Uterus (tissue), 4 donors: ENCODE measurements around the gene ZSCAN25. TPM values are rescaled to one million over a fixed set of nuclear protein-coding genes. Genes with fewer than 3 reads are reported as not detected.

Experiments used
- DNase-seq, 2 donors: peaks; one replicate each; pipeline ENCODE4 v3.0.0-alpha.2; 2019 to 2020
- H3K27ac ChIP-seq, 2 donors: fragments of 200-600 bp; sonication (generic); 1 replicate in 1 of 2; 2 replicates in 1 of 2; pipeline ENCODE4 v1.5.1; 2016 to 2018
- H3K27me3 ChIP-seq, 2 donors: fragments of 200-600 bp; sonication (generic); one replicate each; pipeline ENCODE4 v1.5.1; 2018 to 2019; ENCODE audit warnings: control low read depth in 1 of 2
- H3K36me3 ChIP-seq, 2 donors: fragments of 200-600 bp; sonication (generic); one replicate each; pipeline ENCODE4 v1.5.1; 2019; ENCODE audit warnings: control low read depth in 1 of 2
- H3K4me1 ChIP-seq, 2 donors: fragments of 200-600 bp; sonication (generic); one replicate each; pipeline ENCODE4 v1.5.1; 2018 to 2019; ENCODE audit warnings: control low read depth in 1 of 2
- H3K4me3 ChIP-seq, 2 donors: fragments of 200-600 bp; sonication (generic); 1 replicate in 1 of 2; 2 replicates in 1 of 2; pipeline ENCODE4 v1.5.1; 2018 to 2019; ENCODE audit warnings: mild to moderate bottlenecking in 1 of 2
- H3K9me3 ChIP-seq, 2 donors: fragments of 200-600 bp; sonication (generic); one replicate each; pipeline ENCODE4 v1.5.1; 2019; ENCODE audit warnings: control low read depth in 1 of 2
- CTCF ChIP-seq, 4 experiments: fragments of 200-600 bp in 2 of 4; fragments of 450-650 bp in 2 of 4; sonication (generic) in 2 of 4; IDR thresholded peaks; one replicate each; pipeline ENCODE4 v1.5.1; 2016 to 2019; ENCODE audit warnings: antibody characterized with exemption in 4 of 4, mild to moderate bottlenecking in 2 of 4, moderate library complexity in 1 of 4
- POLR2A ChIP-seq, 2 donors: fragments of 450-650 bp; IDR thresholded peaks; one replicate each; pipeline ENCODE4 v1.6.1; 2016; ENCODE audit warnings: antibody characterized with exemption in 2 of 2, mild to moderate bottlenecking in 1 of 2, moderate library complexity in 1 of 2
- intact Hi-C: fragments of 100-400 bp; cut with DNase I; formaldehyde crosslinking; loops from one replicate; pipeline ENCODE4 v1.15.1; 2023; ENCODE audit warnings: low total_unique reads
- total RNA-seq, 4 donors: library from RNA; depleted of rRNA in 3 of 4; stranded (reverse); fragments of >200 nt in 3 of 4; gene quantifications; one replicate each; pipeline versions ENCODE4 v1.1.0 to v1.2.4, GENCODE V29; 2014 to 2023
- donor health status: DM: yes; HTN: yes; CAD: no.

Gene ZSCAN25
- total RNA-seq, 4 donors from 2014 or later = 6.8 to 26.9 (median 22.8) TPM

- DNase-seq = no peak
- H3K27ac ChIP-seq = no peak overlapping the region
- H3K4me1 ChIP-seq = no peaks in the 10 kb centered on the region
- no peak for TF ChIP-seq CTCF (IDR thresholded peaks at IDR 0.05)
- TF ChIP-seq POLR2A (IDR thresholded peaks at IDR 0.05) = no peak
- H3K36me3 ChIP-seq = no peaks in the 10 kb centered on the region
- H3K9me3 ChIP-seq = no peaks in the 10 kb centered on the region
- no peak overlapping the region for H3K4me3 ChIP-seq
- no peaks in the 10 kb centered on the region for H3K27me3 ChIP-seq
- intact Hi-C loops = no loop called here
Observed at GRCh38 chr7:99672573-99672972, 55.8 kb downstream of the ZSCAN25 start.

- H3K4me3 ChIP-seq = no peak overlapping the region
- TF ChIP-seq POLR2A (IDR thresholded peaks at IDR 0.05) (no peak), CTCF (IDR thresholded peaks at IDR 0.05) (no peak)
- no peak overlapping the region for H3K27ac ChIP-seq
- H3K9me3 ChIP-seq = no peaks in the 10 kb centered on the region
- no peaks in the 10 kb centered on the region for H3K27me3 ChIP-seq
- DNase-seq = no peak
- peaks cover 0 to 6% of the 10 kb centered on the region in 2 donors for H3K4me1 ChIP-seq
- intact Hi-C loops = no loop called here
- no peaks in the 10 kb centered on the region for H3K36me3 ChIP-seq
Observed at GRCh38 chr7:99674995-99675742, 58.4 kb downstream of the ZSCAN25 start.

GRCh38 chr7:99677013-99677647, 60.4 kb downstream of the ZSCAN25 start:
- Histone ChIP-seq H3K9me3 (peaks cover 0 to under 1% of the 10 kb centered on the region in 2 donors), H3K36me3 (no peaks in the 10 kb centered on the region), H3K4me1 (peaks cover 0 to 6% of the 10 kb centered on the region in 2 donors), H3K4me3 (no peak overlapping the region), H3K27me3 (no peaks in the 10 kb centered on the region), H3K27ac (no peak overlapping the region)
- TF ChIP-seq CTCF (IDR thresholded peaks at IDR 0.05) (no peak), POLR2A (IDR thresholded peaks at IDR 0.05) (no peak)
- intact Hi-C loops = no loop called here
- DNase-seq = no peak

- TF ChIP-seq POLR2A (IDR thresholded peaks at IDR 0.05) (no peak), CTCF (IDR thresholded peaks at IDR 0.05) (no peak)
- Histone ChIP-seq H3K9me3 (peaks cover 0 to 5% of the 10 kb centered on the region in 2 donors), H3K27ac (no peak overlapping the region), H3K4me1 (peaks cover 0 to 6% of the 10 kb centered on the region in 2 donors), H3K27me3 (no peaks in the 10 kb centered on the region), H3K4me3 (no peak overlapping the region), H3K36me3 (no peaks in the 10 kb centered on the region)
- intact Hi-C loops = no loop called here
- no peak for DNase-seq
Observed at GRCh38 chr7:99677648-99678045, 60.9 kb downstream of the ZSCAN25 start.

GRCh38 chr7:99679032-99679399, 62.3 kb downstream of the ZSCAN25 start:
- TF ChIP-seq CTCF (IDR thresholded peaks at IDR 0.05) = no peak
- TF ChIP-seq POLR2A (IDR thresholded peaks at IDR 0.05) = no peak
- Histone ChIP-seq H3K9me3 (peaks cover 0 to 5% of the 10 kb centered on the region in 2 donors), H3K27ac (peak overlapping the region in 1 of 2 donors; percentile 62), H3K36me3 (no peaks in the 10 kb centered on the region), H3K27me3 (no peaks in the 10 kb centered on the region), H3K4me3 (peak overlapping the region in 1 of 2 donors; percentile 18), H3K4me1 (peaks cover 0 to 6% of the 10 kb centered on the region in 2 donors)
- intact Hi-C loops = no loop called here
- no peak for DNase-seq
